DMS79 treated with DMSO at 0.1 percent for 48 hours (cell line): ENCODE data around the gene WDR72.
"Not testable (repeated sequence)": the region's sequence is repeated elsewhere in the genome, so short reads cannot be mapped to it uniquely, and the experiment has no call there.

ENCODE experiments used
- DNase-seq: peaks from one replicate; lab custom pipeline; 2025; lab: John Stamatoyannopoulos, UW

The WDR72 gene

GRCh38 chr15:53589520-53590057 is 169.9 kb downstream of the WDR72 start:
- DNase-seq, result no peak

- DNase-seq, result no peak
These were observed 170.7 kb downstream of the WDR72 start for GRCh38 chr15:53588773-53589172.

GRCh38 chr15:53586799-53587198 is 172.7 kb downstream of the WDR72 start:
- no peak for DNase-seq

- DNase-seq, result no peak
These were observed 177.9 kb downstream of the WDR72 start for GRCh38 chr15:53581513-53581912.

- DNase-seq, result no peak
These were observed 179.1 kb downstream of the WDR72 start for GRCh38 chr15:53580366-53580765.

- no peak for DNase-seq
These were observed 182.6 kb downstream of the WDR72 start for GRCh38 chr15:53576841-53577240.

GRCh38 chr15:53573091-53573490 is 186.4 kb downstream of the WDR72 start:
- no peak for DNase-seq

- DNase-seq, result no peak
These were observed 189.5 kb downstream of the WDR72 start for GRCh38 chr15:53569751-53570480.

GRCh38 chr15:53566912-53567311 is 192.6 kb downstream of the WDR72 start:
- no peak for DNase-seq

- DNase-seq, result no peak
These were observed 193.7 kb downstream of the WDR72 start for GRCh38 chr15:53565721-53566120.

GRCh38 chr15:53564647-53565046 is 194.8 kb downstream of the WDR72 start:
- no peak for DNase-seq

- no peak for DNase-seq
These were observed 195.8 kb downstream of the WDR72 start for GRCh38 chr15:53563627-53564026.

GRCh38 chr15:53559364-53560277 is 199.8 kb downstream of the WDR72 start:
- DNase-seq, result no peak

- no peak for DNase-seq
These were observed 201.1 kb downstream of the WDR72 start for GRCh38 chr15:53558384-53558783.

- DNase-seq, result no peak
These were observed 204.2 kb downstream of the WDR72 start for GRCh38 chr15:53555226-53555625.

GRCh38 chr15:53549697-53550305 is 209.7 kb downstream of the WDR72 start:
- no peak for DNase-seq

GRCh38 chr15:53548236-53548635 is 211.2 kb downstream of the WDR72 start:
- DNase-seq, result no peak

- not testable (repeated sequence) for DNase-seq
These were observed 218.7 kb downstream of the WDR72 start for GRCh38 chr15:53540626-53541300.

- DNase-seq, result no peak
These were observed 219.6 kb downstream of the WDR72 start for GRCh38 chr15:53539878-53540277.

GRCh38 chr15:53536479-53537120 is 222.9 kb downstream of the WDR72 start:
- no peak for DNase-seq

- DNase-seq, result no peak
These were observed 223.6 kb downstream of the WDR72 start for GRCh38 chr15:53535886-53536285.
